Neuron (in vitro differentiated cells): ENCODE measurements around the gene NDUFS4.

ENCODE experiments used
- H2AFZ ChIP-seq: one replicate; pipeline ENCODE4 v1.6.1; 2013; ENCODE audit warnings: low read depth, mild to moderate bottlenecking, inconsistent platforms, low read length, moderate library complexity
- H3K27me3 ChIP-seq: one replicate; pipeline ENCODE4 v1.6.1; 2013; ENCODE audit warnings: low read length; ENCODE audit not compliant: insufficient read depth
- H3K36me3 ChIP-seq: one replicate; pipeline ENCODE4 v1.6.1; 2013; ENCODE audit warnings: low read length; ENCODE audit not compliant: insufficient read depth
- H3K4me1 ChIP-seq: one replicate; pipeline ENCODE4 v1.6.1; 2013; ENCODE audit warnings: low read length; ENCODE audit not compliant: insufficient read depth
- H3K4me3 ChIP-seq: 2 replicates; pipeline ENCODE4 v1.5.1; 2013; ENCODE audit warnings: mild to moderate bottlenecking, low read length, moderate library complexity
- H3K9me3 ChIP-seq: one replicate; pipeline ENCODE4 v1.6.1; 2013; ENCODE audit warnings: low read length

Gene NDUFS4

GRCh38 chr5:53554444-53554843 is 6.0 kb upstream of the NDUFS4 start:
- Histone ChIP-seq H3K4me1 (peaks cover 4% of the 10 kb centered on the region), H3K9me3 (no peaks in the 10 kb centered on the region), H3K36me3 (no peaks in the 10 kb centered on the region), H2AFZ (no peak overlapping the region), H3K4me3 (no peak overlapping the region), H3K27me3 (no peaks in the 10 kb centered on the region)

- Histone ChIP-seq H2AFZ (peak overlapping the region; percentile 34), H3K4me3 (no peak overlapping the region), H3K36me3 (no peaks in the 10 kb centered on the region), H3K4me1 (peaks cover 4% of the 10 kb centered on the region), H3K9me3 (no peaks in the 10 kb centered on the region), H3K27me3 (no peaks in the 10 kb centered on the region)
Observed at GRCh38 chr5:53555160-53555559, 5.3 kb upstream of the NDUFS4 start.

- Histone ChIP-seq H3K36me3 (no peaks in the 10 kb centered on the region), H2AFZ (no peak overlapping the region), H3K27me3 (no peaks in the 10 kb centered on the region), H3K4me3 (no peak overlapping the region), H3K4me1 (peaks cover 4% of the 10 kb centered on the region), H3K9me3 (no peaks in the 10 kb centered on the region)
Observed at GRCh38 chr5:53556001-53556400, 4.4 kb upstream of the NDUFS4 start.

- peaks cover 4% of the 10 kb centered on the region for H3K4me1 ChIP-seq
- no peak overlapping the region for H2AFZ ChIP-seq
- no peaks in the 10 kb centered on the region for H3K9me3 ChIP-seq
- H3K36me3 ChIP-seq: no peaks in the 10 kb centered on the region
- no peak overlapping the region for H3K4me3 ChIP-seq
- no peaks in the 10 kb centered on the region for H3K27me3 ChIP-seq
Observed at GRCh38 chr5:53557386-53557785, 3.1 kb upstream of the NDUFS4 start.

GRCh38 chr5:53558966-53559365 is 1.5 kb upstream of the NDUFS4 start:
- Histone ChIP-seq H3K9me3 (no peaks in the 10 kb centered on the region), H3K4me3 (no peak overlapping the region)

GRCh38 chr5:53560028-53560427 is 411 bp upstream of the NDUFS4 start:
- peaks cover 4% of the 10 kb centered on the region for H3K4me1 ChIP-seq
- H3K4me3 ChIP-seq: peak overlapping the region; percentile 72
- H3K36me3 ChIP-seq: peaks cover 3% of the 10 kb centered on the region
- H3K9me3 ChIP-seq: no peaks in the 10 kb centered on the region
- H3K27me3 ChIP-seq: no peaks in the 10 kb centered on the region
- peak overlapping the region; percentile 92 for H2AFZ ChIP-seq

More at GRCh38 chr5:53558966-53559365, 1.5 kb upstream of the NDUFS4 start:
- peaks cover 4% of the 10 kb centered on the region for H3K4me1 ChIP-seq
- no peak overlapping the region for H2AFZ ChIP-seq
- H3K36me3 ChIP-seq: peaks cover under 1% of the 10 kb centered on the region
- no peaks in the 10 kb centered on the region for H3K27me3 ChIP-seq

- H2AFZ ChIP-seq: no peak overlapping the region
- no peaks in the 10 kb centered on the region for H3K4me1 ChIP-seq
- no peaks in the 10 kb centered on the region for H3K27me3 ChIP-seq
Observed at GRCh38 chr5:53568401-53568800, 8.0 kb downstream of the NDUFS4 start.

GRCh38 chr5:53568871-53569270 is 8.4 kb downstream of the NDUFS4 start:
- Histone ChIP-seq H2AFZ (no peak overlapping the region), H3K9me3 (peaks cover 2% of the 10 kb centered on the region), H3K4me1 (no peaks in the 10 kb centered on the region), H3K4me3 (no peak overlapping the region), H3K36me3 (peaks cover 3% of the 10 kb centered on the region), H3K27me3 (no peaks in the 10 kb centered on the region)

More at GRCh38 chr5:53568401-53568800, 8.0 kb downstream of the NDUFS4 start:
- H3K9me3 ChIP-seq: peaks cover 2% of the 10 kb centered on the region
- no peak overlapping the region for H3K4me3 ChIP-seq
- H3K36me3 ChIP-seq: peaks cover 3% of the 10 kb centered on the region

GRCh38 chr5:53569453-53569852 is 9.0 kb downstream of the NDUFS4 start:
- Histone ChIP-seq H3K36me3 (no peaks in the 10 kb centered on the region), H3K4me1 (no peaks in the 10 kb centered on the region), H3K4me3 (no peak overlapping the region), H3K27me3 (no peaks in the 10 kb centered on the region), H3K9me3 (peaks cover 2% of the 10 kb centered on the region), H2AFZ (no peak overlapping the region)

GRCh38 chr5:53571403-53571802 is 11.0 kb downstream of the NDUFS4 start:
- Histone ChIP-seq H3K9me3 (peaks cover under 1% of the 10 kb centered on the region), H3K4me3 (no peak overlapping the region), H2AFZ (no peak overlapping the region), H3K36me3 (no peaks in the 10 kb centered on the region), H3K27me3 (no peaks in the 10 kb centered on the region), H3K4me1 (no peaks in the 10 kb centered on the region)

GRCh38 chr5:53575101-53575500 is 14.7 kb downstream of the NDUFS4 start:
- no peak overlapping the region for H2AFZ ChIP-seq
- H3K9me3 ChIP-seq: no peaks in the 10 kb centered on the region

GRCh38 chr5:53575831-53576230 is 15.4 kb downstream of the NDUFS4 start:
- Histone ChIP-seq H3K9me3 (no peaks in the 10 kb centered on the region), H3K4me1 (no peaks in the 10 kb centered on the region), H3K36me3 (no peaks in the 10 kb centered on the region), H2AFZ (no peak overlapping the region), H3K27me3 (no peaks in the 10 kb centered on the region), H3K4me3 (no peak overlapping the region)

More at GRCh38 chr5:53575101-53575500, 14.7 kb downstream of the NDUFS4 start:
- Histone ChIP-seq H3K36me3 (no peaks in the 10 kb centered on the region), H3K27me3 (no peaks in the 10 kb centered on the region), H3K4me1 (no peaks in the 10 kb centered on the region), H3K4me3 (no peak overlapping the region)

- H3K9me3 ChIP-seq: no peaks in the 10 kb centered on the region
- no peaks in the 10 kb centered on the region for H3K4me1 ChIP-seq
- H3K36me3 ChIP-seq: no peaks in the 10 kb centered on the region
- H2AFZ ChIP-seq: no peak overlapping the region
- no peak overlapping the region for H3K4me3 ChIP-seq
- H3K27me3 ChIP-seq: no peaks in the 10 kb centered on the region
Observed at GRCh38 chr5:53576674-53577073, 16.2 kb downstream of the NDUFS4 start.

GRCh38 chr5:53578854-53579253 is 18.4 kb downstream of the NDUFS4 start:
- no peak overlapping the region for H3K4me3 ChIP-seq
- no peak overlapping the region for H2AFZ ChIP-seq
- no peaks in the 10 kb centered on the region for H3K9me3 ChIP-seq
- H3K36me3 ChIP-seq: no peaks in the 10 kb centered on the region
- no peaks in the 10 kb centered on the region for H3K4me1 ChIP-seq
- no peaks in the 10 kb centered on the region for H3K27me3 ChIP-seq
